NCI-H345 (cell line): Measurements from ENCODE around the gene PTRHD1.
"Not testable (repeated sequence)": the region's sequence is repeated elsewhere in the genome, so short reads cannot be mapped to it uniquely, and the experiment has no call there.

Experiments
- DNase-seq: peaks from one replicate; lab custom pipeline; 2025; lab: John Stamatoyannopoulos, UW

Gene PTRHD1, protein sequence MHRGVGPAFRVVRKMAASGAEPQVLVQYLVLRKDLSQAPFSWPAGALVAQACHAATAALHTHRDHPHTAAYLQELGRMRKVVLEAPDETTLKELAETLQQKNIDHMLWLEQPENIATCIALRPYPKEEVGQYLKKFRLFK

DNA sequence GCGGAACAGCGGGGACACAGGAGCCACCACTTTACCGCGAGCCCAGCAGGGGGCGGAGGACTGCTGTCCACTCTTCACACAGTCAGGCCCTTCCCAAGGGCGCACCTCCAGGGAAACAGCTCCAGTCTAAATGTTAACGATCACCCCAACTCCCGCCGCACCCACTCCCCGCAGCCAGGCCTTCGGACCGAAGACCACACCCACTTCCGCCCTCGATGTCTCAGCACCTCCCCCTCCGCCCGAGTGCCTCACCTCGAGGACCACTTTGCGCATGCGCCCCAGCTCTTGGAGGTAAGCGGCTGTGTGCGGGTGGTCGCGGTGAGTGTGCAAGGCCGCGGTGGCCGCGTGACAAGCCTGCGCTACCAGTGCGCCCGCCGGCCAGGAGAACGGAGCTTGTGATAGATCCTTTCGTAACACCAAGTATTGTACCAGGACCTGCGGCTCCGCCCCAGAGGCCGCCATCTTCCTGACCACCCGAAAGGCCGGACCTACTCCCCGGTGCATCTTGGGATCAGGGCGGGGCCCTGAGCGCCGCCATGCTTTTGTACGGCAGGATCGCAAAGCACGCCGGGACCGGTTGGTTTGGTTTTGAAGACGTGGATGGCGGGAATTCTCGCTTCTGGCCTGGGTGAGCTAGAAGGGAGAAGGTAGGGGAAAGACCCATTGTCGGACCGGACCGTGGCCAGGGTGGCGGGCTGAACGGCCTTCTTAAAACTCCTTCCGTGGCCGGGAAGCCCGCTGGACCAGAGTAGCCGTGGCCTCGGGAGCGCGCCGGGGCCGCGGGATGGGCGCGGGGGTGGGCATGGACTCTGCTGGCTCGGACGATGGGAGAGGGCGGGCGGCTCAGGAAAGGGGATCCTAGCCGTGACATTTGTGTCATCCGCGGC is at the start of gene PTRHD1, which contains the start of gene CENPO:
Gene PTRHD1, minus strand, starts transcription at position 518 of the 887 bp plus-strand sequence. Its CDS starts 14 bp downstream, at position 504.
Gene CENPO, plus strand, starts transcription at position 552 of the 887 bp plus-strand sequence. CDS start 495 bp downstream, outside the sequence.
- DNase-seq = peak; percentile 98

- DNase-seq = no peak
Measured at GRCh38 chr2:24842081-24843050, 49.2 kb upstream of the PTRHD1 start.

DNA sequence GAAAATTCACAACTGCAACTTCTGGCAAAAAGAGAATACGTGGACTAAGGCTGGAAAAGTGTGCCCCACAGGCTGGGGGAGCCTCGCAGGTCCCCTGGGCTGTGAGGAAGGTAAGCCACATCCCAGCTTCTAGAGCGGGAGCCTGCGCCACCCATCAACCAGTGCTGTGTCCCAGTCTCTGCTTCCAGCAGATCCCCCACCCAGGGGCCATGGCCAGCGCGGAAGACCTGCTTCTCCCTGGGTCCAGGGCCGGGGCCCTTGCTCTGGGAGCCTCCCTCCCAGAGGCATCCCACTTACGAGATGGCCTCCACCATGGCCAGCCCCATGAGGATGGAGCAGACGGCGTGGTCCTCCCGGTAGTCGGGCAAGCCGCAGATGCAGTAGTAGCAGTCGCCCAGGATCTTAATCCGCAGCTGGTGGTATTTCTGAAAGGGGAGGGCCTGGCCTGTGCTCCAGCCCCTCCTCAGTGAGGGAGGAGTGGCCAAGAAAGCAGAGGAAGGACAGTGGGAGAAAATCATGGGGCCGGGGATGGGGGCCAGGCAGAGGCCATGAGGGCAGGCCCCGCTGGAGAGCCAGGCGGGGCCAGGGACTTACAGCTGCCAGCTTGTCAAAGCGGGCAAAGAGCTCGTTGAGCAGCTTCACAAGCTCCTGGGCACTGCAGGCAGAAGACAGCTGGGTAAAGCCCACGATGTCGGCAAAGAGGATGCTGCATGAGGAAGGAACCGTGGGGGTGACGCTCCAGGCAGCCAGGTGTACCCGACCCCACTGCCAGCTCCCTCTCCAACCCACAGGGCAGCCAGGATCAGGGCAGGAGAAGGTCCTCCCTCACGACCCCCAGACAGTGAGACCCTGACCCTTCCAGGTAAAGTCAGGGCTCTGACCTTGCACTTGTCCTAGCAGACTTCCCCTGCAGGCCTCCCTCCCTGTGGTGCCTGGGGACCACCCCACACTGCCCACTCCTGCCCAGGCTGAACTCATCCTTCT is 48.1 kb upstream of the PTRHD1 start:
- DNase-seq = no peak

DNA sequence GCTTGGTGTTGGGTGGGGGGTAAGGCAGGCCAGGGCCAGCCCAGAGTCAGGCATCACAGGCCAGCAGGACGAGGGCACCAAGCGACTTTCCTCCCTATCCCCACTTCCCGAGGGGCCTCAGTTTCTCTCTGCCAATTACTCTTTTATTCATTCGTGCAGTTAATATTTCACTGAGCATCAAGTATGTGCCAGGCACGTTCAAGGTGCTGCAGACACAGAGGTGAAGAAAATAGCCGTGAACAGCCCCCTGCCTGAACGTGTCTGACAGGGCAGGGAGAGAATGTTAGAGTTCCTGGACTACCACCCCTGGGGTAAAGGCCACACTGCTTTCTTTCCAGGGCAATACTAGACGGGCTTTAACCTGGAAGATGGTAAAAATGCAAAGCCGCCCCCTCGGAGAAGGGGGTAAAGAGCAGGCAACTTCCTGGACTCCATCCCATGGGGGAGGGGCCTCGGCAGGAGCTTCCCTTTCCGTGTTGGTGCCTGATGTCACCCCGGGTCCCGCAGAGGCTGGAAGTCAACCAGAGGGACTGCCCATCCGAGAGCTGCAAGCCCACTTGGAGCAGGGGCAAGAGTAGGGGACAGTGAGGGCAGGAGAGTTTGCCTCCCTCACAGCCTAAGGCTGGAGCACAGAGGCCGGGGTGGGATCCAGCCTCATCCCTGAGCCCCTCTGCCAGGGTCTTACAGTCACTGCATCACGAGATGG is 47.1 kb upstream of the PTRHD1 start:
- no peak for DNase-seq

GRCh38 chr2:24839729-24840128 is 46.5 kb upstream of the PTRHD1 start:
- no peak for DNase-seq

GRCh38 chr2:24838541-24838940 is 45.4 kb upstream of the PTRHD1 start:
- DNase-seq = no peak

DNA sequence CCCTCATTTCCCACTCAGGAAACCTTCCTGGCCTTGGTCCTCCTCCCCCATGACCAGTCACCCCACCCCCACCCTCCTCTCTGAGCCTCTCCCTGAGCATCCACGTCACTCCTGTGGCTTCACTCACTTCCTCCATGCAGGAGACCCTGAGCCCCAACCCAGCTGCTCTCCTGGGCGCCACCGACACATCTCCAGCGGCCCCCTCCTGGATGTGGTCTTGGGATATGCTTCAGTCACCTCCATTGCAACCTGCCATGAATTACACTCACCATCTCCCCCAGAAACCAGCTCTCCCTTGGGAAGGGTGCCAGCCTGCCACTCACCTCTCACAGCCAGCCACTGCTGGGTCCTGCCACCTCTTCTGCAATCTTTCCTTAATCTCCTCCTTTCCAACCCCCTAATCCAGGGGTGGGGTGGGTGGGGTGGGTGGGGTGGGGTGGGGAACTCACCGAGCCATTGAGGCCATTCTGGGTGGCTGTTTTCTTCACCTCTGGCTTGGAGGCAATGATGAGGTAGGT is 44.9 kb upstream of the PTRHD1 start:
- no peak for DNase-seq

- no peak for DNase-seq
Measured at GRCh38 chr2:24836706-24837105, 43.5 kb upstream of the PTRHD1 start.

- DNase-seq = no peak
Measured at GRCh38 chr2:24836206-24836605, 43.0 kb upstream of the PTRHD1 start.

DNA sequence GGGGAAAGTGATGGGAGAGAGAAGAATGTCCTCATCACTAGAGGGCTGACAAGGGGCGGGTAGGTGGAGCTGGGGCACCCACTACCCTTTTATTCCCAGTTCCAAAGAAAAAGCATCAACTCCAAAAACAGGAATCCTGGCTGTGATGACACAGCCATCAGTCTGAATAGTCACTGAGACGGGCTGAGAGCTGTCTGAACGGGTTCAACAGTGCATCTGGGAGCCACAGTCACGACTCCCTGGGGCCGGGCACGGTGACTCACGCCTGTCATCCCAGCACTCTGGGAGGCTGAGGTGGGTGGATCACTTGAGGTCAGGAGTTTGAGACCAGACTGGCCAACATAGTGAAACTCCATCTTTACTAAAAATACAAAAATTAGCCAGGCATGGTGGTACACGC is 42.2 kb upstream of the PTRHD1 start:
- DNase-seq = not testable (repeated sequence)

DNA sequence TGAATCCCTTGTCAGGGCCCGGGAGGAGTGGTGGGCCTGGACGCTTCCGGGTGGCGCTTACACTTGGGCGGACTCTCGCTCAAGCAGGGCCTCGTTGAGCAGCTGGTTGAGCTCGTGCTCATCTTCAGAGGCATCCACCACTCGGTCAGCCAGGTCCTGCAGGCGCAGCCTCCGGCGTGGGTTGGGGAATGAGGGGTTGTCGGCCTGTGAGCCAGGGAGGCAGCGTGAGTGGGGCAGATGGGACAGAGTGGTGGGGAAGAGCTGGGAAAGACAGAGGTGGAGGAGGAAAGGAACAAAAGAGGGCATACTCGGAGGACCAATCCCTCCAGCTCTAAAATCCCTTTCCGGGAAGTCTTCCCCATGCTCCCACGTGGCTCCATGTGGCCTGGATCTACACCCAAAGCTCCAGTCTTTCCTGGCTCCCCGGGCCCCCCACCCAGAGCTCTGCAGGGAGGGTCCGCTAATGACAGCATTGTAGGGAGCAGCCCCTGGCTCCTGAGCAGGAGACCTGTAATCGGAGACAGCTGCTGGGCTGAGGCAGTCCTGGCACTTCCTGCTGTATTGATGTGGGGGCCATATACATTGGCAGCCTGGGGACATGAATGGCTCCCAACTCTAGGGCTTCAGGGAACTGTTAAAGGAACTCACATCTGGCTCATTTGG is 41.7 kb upstream of the PTRHD1 start:
- no peak for DNase-seq

DNA sequence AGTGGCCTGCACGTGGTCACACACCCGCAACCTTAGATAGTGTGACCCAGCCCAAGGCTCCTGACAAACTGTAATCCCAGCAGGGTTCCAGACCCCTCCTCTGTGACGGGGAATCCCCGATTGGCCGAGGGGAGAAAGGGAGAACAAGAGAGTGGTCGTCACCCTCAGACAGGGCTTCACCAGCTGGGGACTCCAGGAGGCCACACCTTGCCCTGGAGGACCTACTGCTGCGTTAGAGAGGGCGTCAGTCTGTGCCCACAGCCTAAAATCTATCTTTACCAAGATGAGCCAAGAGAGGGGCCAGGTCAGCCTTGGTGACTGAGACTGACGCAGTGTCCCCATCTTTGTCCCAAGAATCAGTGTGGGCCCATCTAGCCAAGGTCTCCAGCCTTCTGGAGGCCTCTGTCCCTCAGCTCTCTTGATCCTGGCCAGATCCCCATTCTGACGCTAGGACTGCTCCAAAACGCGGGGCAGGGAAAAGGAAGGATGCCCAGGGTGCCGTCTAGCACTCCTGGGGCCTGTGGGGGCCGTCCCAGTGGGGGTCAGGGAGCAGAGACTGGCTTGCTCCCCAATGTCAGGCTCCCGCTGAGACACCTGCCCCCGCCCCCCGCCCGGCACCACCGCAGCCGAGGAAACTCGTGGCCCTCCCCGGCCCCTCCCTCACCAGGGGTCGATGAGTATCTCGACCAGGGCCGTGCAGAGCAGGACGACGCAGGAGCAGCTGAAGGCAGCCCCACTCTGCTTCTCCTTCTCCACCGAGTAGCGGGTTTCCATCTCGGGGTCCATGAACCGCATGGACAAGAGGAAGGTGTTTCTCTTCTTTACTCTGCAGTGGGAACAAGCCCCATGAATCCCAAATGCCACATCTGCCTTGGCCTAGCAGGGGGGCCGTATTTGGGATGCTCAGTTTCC is 40.9 kb upstream of the PTRHD1 start:
- DNase-seq = no peak

DNA sequence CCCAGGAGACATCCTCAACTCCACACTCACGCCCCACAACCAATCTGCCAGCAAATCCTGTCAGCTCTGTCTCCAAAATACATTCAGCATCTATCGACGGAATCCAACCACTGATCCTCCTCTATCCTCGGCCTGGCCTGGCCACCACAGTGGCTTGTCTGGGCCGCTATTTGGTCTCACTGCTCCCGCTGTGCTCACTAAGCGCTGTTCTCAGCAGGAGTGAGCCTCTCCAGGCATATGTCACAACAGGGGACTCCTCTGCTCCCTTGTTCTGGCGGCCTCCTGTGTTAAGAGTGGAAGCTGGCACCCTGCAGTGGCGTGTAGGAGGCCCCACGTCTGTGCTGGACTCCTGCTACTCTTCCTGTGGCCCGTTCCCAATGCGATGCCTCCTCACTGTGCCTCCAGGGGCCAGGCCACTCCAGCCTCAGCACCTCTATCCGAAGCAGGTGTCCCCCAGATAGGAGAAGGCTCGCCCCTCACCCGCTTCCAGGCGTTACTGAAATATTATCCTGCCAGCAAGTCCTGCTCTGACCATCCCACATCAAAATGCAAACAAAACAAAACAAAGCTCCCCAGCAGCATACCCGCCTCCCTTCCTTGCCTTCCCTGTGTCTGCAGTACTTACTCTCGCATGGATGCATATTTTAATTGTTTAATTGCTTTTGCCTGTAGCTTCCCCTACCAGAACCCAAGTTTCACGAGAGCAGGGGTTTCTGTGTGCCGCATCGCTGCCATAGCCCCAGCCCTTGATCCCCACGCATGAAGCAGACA is 39.9 kb upstream of the PTRHD1 start:
- DNase-seq = peak; percentile 96

DNA sequence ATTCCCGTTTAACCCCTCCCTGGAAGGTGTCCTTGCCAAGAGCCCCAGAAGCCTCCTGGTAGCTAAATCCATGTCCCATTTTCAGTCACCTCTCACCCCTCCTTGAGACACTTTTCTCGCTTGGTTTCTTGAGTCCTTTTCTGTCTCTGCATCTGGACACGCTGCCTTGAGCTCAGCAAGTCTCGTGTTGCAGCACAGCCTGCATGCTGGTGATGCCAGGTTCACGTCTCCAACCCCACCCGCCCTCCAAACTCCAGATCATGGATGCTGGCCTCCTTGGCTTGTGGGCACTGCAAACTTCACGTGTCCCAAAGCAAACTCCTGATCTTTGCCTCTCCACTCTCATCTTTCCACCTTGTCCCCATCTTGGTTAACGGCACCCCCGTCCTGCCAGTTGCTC is 39.3 kb upstream of the PTRHD1 start:
- no peak for DNase-seq

- peak; percentile 35 for DNase-seq
Measured at GRCh38 chr2:24832073-24832461, 38.9 kb upstream of the PTRHD1 start.

DNA sequence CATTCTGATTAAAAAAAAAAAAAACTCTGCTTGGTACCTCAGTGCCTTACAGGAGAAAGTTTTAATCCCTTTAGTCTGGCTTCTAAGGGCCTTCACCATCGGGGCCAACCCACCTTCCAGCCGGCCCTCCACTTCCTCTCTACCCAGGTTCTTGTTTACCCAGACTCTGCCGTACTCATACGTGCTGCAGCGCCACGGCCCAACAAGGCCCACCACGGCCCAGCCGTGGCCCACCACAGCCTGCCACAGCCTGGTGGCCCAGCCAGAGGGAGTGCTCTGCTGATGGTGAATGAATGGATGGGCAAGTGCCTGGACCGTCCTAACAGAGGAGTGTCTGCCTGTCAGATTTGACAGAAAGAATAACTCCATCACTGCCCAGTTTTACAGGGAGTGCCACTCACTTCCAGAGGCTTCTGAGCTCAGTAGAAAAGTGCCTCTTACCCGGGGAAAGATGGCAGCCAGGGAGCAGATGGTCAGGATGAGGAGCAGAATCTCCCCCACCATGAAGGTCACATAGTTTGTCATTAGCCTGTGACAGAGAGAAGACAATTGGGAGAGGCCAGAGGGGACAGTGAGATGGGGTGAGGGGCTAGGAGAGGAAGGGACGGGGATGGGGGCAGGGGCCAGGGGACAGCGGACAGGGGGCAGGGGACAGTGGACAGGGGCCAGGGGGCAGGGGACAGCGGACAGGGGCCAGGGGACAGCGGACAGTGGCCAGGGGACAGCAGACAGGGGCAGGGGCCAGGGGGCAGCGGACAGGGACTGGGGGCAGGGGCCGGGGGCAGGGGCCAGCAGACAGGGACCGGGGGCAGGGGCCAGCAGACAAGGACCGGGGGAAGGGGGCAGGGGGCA is 38.3 kb upstream of the PTRHD1 start:
- DNase-seq = no peak

GRCh38 chr2:24830786-24831185 is 37.6 kb upstream of the PTRHD1 start:
- DNase-seq = no peak
